GM13977 (cell line): ENCODE data around the gene SIGLEC10.
"Not testable (repeated sequence)": the region's sequence is repeated elsewhere in the genome, so short reads cannot be mapped to it uniquely, and the experiment has no call there.

Experiments used
- DNase-seq: peaks from one replicate; pipeline ENCODE4 v3.0.0; 2012; ENCODE audit warnings: low spot score
- CTCF ChIP-seq: IDR thresholded peaks from 2 replicates; pipeline ENCODE4 v1.5.1; 2012; ENCODE audit warnings: mild to moderate bottlenecking, control low read depth; ENCODE audit not compliant: insufficient read depth; ENCODE audit errors: extremely low read depth, missing control alignments
- in situ Hi-C: fragments of 300-500 bp; cut with MboI; formaldehyde crosslinking; loops from one replicate; pipeline ENCODE4 v1.12.0; 2022; ENCODE audit warnings: low sequenced_read_pairs, low pct_unique_long_range_greater_than_20kb, mixed read lengths, inconsistent platforms; ENCODE audit not compliant: unreplicated experiment

The SIGLEC10 gene, protein sequence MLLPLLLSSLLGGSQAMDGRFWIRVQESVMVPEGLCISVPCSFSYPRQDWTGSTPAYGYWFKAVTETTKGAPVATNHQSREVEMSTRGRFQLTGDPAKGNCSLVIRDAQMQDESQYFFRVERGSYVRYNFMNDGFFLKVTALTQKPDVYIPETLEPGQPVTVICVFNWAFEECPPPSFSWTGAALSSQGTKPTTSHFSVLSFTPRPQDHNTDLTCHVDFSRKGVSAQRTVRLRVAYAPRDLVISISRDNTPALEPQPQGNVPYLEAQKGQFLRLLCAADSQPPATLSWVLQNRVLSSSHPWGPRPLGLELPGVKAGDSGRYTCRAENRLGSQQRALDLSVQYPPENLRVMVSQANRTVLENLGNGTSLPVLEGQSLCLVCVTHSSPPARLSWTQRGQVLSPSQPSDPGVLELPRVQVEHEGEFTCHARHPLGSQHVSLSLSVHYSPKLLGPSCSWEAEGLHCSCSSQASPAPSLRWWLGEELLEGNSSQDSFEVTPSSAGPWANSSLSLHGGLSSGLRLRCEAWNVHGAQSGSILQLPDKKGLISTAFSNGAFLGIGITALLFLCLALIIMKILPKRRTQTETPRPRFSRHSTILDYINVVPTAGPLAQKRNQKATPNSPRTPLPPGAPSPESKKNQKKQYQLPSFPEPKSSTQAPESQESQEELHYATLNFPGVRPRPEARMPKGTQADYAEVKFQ

DNA sequence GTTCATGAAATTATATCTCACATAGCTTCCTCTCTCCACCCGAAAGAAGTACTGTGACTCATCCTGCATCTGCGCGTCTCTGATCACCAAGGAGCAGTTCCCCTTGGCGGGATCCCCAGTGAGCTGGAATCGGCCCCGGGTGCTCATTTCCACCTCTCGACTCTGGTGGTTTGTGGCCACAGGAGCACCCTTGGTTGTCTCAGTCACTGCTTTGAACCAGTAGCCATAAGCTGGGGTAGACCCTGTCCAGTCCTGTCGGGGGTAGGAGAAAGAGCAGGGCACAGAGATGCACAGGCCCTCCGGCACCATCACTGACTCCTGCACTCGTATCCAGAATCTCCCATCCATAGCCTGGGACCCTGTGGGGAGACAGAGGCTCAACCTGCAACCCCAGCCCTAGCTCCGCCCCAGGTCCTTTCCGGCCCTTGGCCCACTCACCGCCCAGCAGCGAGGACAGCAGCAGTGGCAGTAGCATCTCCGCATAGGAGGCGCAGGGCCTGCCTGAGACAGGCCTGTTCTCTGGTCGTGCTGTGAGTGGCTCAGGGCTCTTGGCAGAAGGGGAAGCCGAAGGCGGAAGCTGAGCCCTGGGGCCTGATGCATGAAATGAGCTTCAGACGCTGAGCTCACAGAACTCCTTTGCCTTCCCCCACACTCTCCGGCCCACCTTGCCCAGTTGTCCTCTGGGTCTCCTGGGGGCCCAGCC is at the start of gene SIGLEC10:
TSS of gene SIGLEC10 (minus strand) at position 536 of the 703 bp plus-strand sequence. CDS start at position 475, 61 bp downstream.
- peak; percentile 86 for DNase-seq
- in situ Hi-C loops: no loop called here
- TF ChIP-seq CTCF: no peak

DNA sequence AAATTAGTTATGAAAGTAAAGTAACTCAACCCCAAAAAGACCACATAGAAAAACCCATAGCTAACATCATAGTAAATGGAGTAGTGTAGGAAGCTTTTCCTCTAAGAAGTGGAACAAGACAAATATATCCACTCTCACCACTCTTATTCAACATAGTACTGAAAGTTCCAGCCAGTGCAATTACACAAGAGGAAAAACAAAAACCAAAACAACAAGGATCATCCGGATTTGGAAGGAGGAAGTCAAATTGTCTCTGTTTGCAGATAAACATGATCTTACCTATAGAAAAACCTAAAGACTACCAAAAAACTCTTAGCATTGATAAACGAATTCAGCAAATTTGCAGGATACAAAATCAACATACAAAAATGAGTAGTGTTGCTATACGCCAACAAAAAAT is 49.3 kb upstream of the SIGLEC10 start:
- in situ Hi-C loops: no loop called here
- DNase-seq: no peak
- no peak for TF ChIP-seq CTCF

- in situ Hi-C loops: not testable (repeated sequence)
Measured at GRCh38 chr19:51463976-51464581, 46.6 kb upstream of the SIGLEC10 start.

DNA sequence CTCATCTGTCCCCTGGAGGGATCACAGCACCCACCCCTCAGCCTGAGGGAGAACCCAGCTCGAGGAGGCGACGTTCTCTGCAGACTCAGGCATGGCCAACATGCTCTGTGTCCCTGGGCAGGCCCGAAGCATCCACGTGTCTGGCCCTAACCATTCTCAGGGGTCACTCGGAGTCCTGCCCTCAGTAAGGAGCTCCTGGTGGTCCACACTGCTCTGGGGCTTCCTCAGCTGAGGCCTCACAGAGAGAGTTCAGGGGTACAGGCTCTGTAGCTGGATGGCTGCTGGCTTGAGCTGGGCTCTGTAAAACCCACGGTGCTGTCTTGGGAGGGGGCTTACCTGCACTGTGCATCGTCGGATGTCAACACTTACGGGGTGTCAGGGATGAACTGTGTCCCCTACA is 45.2 kb upstream of the SIGLEC10 start:
- in situ Hi-C loops: no loop called here
- no peak for TF ChIP-seq CTCF
- DNase-seq: no peak

More at GRCh38 chr19:51463976-51464581, 46.6 kb upstream of the SIGLEC10 start:
- DNase-seq: not testable (repeated sequence)

- DNase-seq: no peak
- no peak for TF ChIP-seq CTCF
- in situ Hi-C loops: no loop called here
Measured at GRCh38 chr19:51462276-51462675, 44.8 kb upstream of the SIGLEC10 start.

- TF ChIP-seq CTCF: no peak
- DNase-seq: no peak
- in situ Hi-C loops: no loop called here
Measured at GRCh38 chr19:51461723-51462161, 44.3 kb upstream of the SIGLEC10 start.
